ENCODE measurements around the gene ZBTB7C.

ZBTB7C gene

GRCh38 chr18:48333563-48333962, 75.6 kb downstream of the ZBTB7C start:
- TF ChIP-seq TAF1 (IDR thresholded peaks at IDR 0.05; ENCODE audit: borderline replicate concordance, insufficient read depth, low read length) (no peak), SIN3A (IDR thresholded peaks at IDR 0.05; ENCODE audit: borderline replicate concordance, insufficient read depth, low read length) (no peak), FOXP2 (optimal IDR thresholded peaks at IDR 0.05; ENCODE audit: borderline replicate concordance, extremely low read depth, extremely low read length, insufficient read depth) (no peak), REST (IDR thresholded peaks at IDR 0.05; ENCODE audit: insufficient read depth in 1 of 2, low read depth in 2 of 2, low read length in 2 of 2) (no peak), POLR2AphosphoS5 (IDR thresholded peaks at IDR 0.05; ENCODE audit: low read depth, low read length) (no peak)

- TF ChIP-seq SIN3A (IDR thresholded peaks at IDR 0.05; ENCODE audit: borderline replicate concordance, insufficient read depth, low read length): no peak
- TF ChIP-seq FOXP2 (optimal IDR thresholded peaks at IDR 0.05; ENCODE audit: borderline replicate concordance, extremely low read depth, extremely low read length, insufficient read depth): no peak
- TF ChIP-seq TAF1 (IDR thresholded peaks at IDR 0.05; ENCODE audit: borderline replicate concordance, insufficient read depth, low read length): no peak
- TF ChIP-seq REST (IDR thresholded peaks at IDR 0.05; ENCODE audit: insufficient read depth in 1 of 2, low read depth in 2 of 2, low read length in 2 of 2): no peak
- no peak for TF ChIP-seq POLR2AphosphoS5 (IDR thresholded peaks at IDR 0.05; ENCODE audit: low read depth, low read length)
Observed at GRCh38 chr18:48330016-48330991, 78.9 kb downstream of the ZBTB7C start.

GRCh38 chr18:48328473-48329210, 80.5 kb downstream of the ZBTB7C start:
- TF ChIP-seq TAF1 (IDR thresholded peaks at IDR 0.05; ENCODE audit: borderline replicate concordance, insufficient read depth, low read length) (no peak), SIN3A (IDR thresholded peaks at IDR 0.05; ENCODE audit: borderline replicate concordance, insufficient read depth, low read length) (no peak), POLR2AphosphoS5 (IDR thresholded peaks at IDR 0.05; ENCODE audit: low read depth, low read length) (no peak), FOXP2 (optimal IDR thresholded peaks at IDR 0.05; ENCODE audit: borderline replicate concordance, extremely low read depth, extremely low read length, insufficient read depth) (no peak), REST (IDR thresholded peaks at IDR 0.05; ENCODE audit: insufficient read depth in 1 of 2, low read depth in 2 of 2, low read length in 2 of 2) (no peak)

GRCh38 chr18:48326901-48327675, 82.1 kb downstream of the ZBTB7C start:
- TF ChIP-seq REST (IDR thresholded peaks at IDR 0.05; ENCODE audit: insufficient read depth in 1 of 2, low read depth in 2 of 2, low read length in 2 of 2) (no peak), FOXP2 (optimal IDR thresholded peaks at IDR 0.05; ENCODE audit: borderline replicate concordance, extremely low read depth, extremely low read length, insufficient read depth) (no peak), POLR2AphosphoS5 (IDR thresholded peaks at IDR 0.05; ENCODE audit: low read depth, low read length) (no peak), TAF1 (IDR thresholded peaks at IDR 0.05; ENCODE audit: borderline replicate concordance, insufficient read depth, low read length) (no peak), SIN3A (IDR thresholded peaks at IDR 0.05; ENCODE audit: borderline replicate concordance, insufficient read depth, low read length) (no peak)
